Osteoblast (primary cell): Measurements from ENCODE around the gene AMPD1. TPM values are rescaled to one million over a fixed set of nuclear protein-coding genes. Genes with fewer than 3 reads are reported as not detected.
A peak's percentile ranks its signal among the peaks of the same experiment; 100 is the strongest.

Source experiments
- DNase-seq: peaks from one replicate; pipeline ENCODE4 v3.0.0; 2011; ENCODE audit warnings: low spot score, mixed read lengths; ENCODE audit not compliant: insufficient read length; ENCODE audit errors: missing footprints
- H2AFZ ChIP-seq: 2 replicates; pipeline ENCODE4 v1.6.0; 2011; ENCODE audit warnings: mild to moderate bottlenecking, low read length
- H3K27ac ChIP-seq: 2 replicates; pipeline ENCODE4 v1.5.1; 2011; ENCODE audit warnings: mild to moderate bottlenecking, low read depth, low read length, moderate library complexity
- H3K27me3 ChIP-seq: 2 replicates; pipeline ENCODE4 v1.6.0; 2012; ENCODE audit warnings: mild to moderate bottlenecking, control low read depth, inconsistent platforms, low read length, moderate library complexity; ENCODE audit not compliant: insufficient read depth
- H3K36me3 ChIP-seq: 2 replicates; pipeline ENCODE4 v1.5.1; 2011; ENCODE audit warnings: mild to moderate bottlenecking, low read length, control low read depth, moderate library complexity; ENCODE audit not compliant: insufficient read depth
- H3K4me1 ChIP-seq: 2 replicates; pipeline ENCODE4 v1.5.1; 2011; ENCODE audit warnings: mild to moderate bottlenecking, low read length, control low read depth, moderate library complexity; ENCODE audit not compliant: insufficient read depth
- H3K4me2 ChIP-seq: 2 replicates; pipeline ENCODE4 v1.6.0; 2011; ENCODE audit warnings: mild to moderate bottlenecking, low read length; ENCODE audit not compliant: insufficient read depth
- H3K4me3 ChIP-seq: fragments of 200-600 bp; sonication (generic); 3 replicates; pipeline ENCODE4 v1.5.1; 2012; ENCODE audit warnings: mild to moderate bottlenecking, low read length, inconsistent platforms; ENCODE audit not compliant: insufficient read depth
- H3K79me2 ChIP-seq: 2 replicates; pipeline ENCODE4 v1.6.0; 2012; ENCODE audit warnings: mild to moderate bottlenecking, low read length, control low read depth, inconsistent platforms; ENCODE audit not compliant: insufficient read depth
- H3K9me3 ChIP-seq: 2 replicates; pipeline ENCODE4 v1.5.1; 2011; ENCODE audit warnings: low read depth, low read length, control low read depth
- H4K20me1 ChIP-seq: 2 replicates; pipeline ENCODE4 v1.6.0; 2012; ENCODE audit warnings: mild to moderate bottlenecking, low read length, control low read depth; ENCODE audit not compliant: insufficient read depth
- small RNA-seq: library from RNA; depleted of rRNA; stranded (forward); fragments of <200 nt; gene quantifications from one replicate; pipeline ENCODE3, GENCODE V24; 2012
- total RNA-seq: library from RNA; depleted of rRNA; stranded (reverse); fragments of >200 nt; gene quantifications from 2 replicates; pipeline ENCODE4 v1.2.3, GENCODE V29; 2012
- TF ChIP-seq, protein P1 (sequence below): IDR thresholded peaks from 2 replicates; pipeline ENCODE4 v1.5.1; 2011; ENCODE audit warnings: mild to moderate bottlenecking, low read depth, low read length, moderate library complexity; ENCODE audit errors: extremely low read depth

The AMPD1 gene
- total RNA-seq, 1 donor = not detected

DNA sequence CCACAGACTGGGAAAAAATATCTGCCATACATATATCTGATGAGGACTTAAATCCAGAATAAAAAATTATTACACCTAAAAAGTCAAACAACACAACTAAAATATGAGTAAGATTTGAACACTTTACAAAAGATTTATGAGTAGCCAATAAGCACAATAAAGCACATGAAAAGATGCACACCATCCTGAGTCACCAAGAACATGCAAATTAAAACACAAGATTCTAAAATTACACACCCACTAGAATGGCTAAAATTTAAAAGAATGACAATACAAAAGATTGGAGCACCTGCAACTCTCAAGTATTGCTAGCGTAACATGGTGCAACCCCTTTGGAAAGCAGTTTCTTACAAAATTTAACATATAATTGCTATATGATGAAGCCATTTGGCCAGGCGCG, 56.4 kb downstream of the AMPD1 start:
- Histone ChIP-seq H3K4me1 (no peaks in the 10 kb centered on the region), H4K20me1 (no peaks in the 10 kb centered on the region), H3K27ac (no peak overlapping the region), H3K4me2 (no peak overlapping the region), H3K79me2 (no peaks in the 10 kb centered on the region), H2AFZ (no peak overlapping the region), H3K4me3 (no peak overlapping the region), H3K9me3 (no peaks in the 10 kb centered on the region), H3K27me3 (no peaks in the 10 kb centered on the region), H3K36me3 (no peaks in the 10 kb centered on the region)
- no peak for DNase-seq
- TF ChIP-seq, protein P1, sequence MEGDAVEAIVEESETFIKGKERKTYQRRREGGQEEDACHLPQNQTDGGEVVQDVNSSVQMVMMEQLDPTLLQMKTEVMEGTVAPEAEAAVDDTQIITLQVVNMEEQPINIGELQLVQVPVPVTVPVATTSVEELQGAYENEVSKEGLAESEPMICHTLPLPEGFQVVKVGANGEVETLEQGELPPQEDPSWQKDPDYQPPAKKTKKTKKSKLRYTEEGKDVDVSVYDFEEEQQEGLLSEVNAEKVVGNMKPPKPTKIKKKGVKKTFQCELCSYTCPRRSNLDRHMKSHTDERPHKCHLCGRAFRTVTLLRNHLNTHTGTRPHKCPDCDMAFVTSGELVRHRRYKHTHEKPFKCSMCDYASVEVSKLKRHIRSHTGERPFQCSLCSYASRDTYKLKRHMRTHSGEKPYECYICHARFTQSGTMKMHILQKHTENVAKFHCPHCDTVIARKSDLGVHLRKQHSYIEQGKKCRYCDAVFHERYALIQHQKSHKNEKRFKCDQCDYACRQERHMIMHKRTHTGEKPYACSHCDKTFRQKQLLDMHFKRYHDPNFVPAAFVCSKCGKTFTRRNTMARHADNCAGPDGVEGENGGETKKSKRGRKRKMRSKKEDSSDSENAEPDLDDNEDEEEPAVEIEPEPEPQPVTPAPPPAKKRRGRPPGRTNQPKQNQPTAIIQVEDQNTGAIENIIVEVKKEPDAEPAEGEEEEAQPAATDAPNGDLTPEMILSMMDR = no peak

DNA sequence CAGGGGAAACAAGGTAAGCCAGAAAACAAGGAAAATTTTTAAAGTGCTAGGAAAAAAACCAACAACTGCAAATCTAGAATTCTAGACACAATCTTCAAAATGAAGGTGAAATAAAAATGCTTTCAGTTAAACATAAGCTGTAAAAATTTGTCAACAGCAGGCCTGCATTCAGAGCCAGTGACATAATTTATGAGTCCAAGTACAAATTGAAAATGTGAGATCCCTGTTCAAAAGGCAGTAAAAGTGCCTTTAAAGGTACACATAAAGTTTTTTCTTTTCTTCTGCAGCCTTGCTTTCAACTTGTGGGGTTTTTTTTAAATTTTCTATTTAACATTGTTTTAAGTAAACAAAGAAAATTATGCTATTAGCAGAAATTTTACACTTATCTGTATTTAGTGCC, 62.9 kb downstream of the AMPD1 start:
- H3K4me2 ChIP-seq = no peak overlapping the region
- H3K9me3 ChIP-seq = no peaks in the 10 kb centered on the region
- no peaks in the 10 kb centered on the region for H3K36me3 ChIP-seq
- no peaks in the 10 kb centered on the region for H3K27me3 ChIP-seq
- TF ChIP-seq, protein P1 = no peak
- no peaks in the 10 kb centered on the region for H4K20me1 ChIP-seq
- H2AFZ ChIP-seq = no peak overlapping the region
- H3K27ac ChIP-seq = no peak overlapping the region
- H3K4me1 ChIP-seq = no peaks in the 10 kb centered on the region
- H3K4me3 ChIP-seq = no peak overlapping the region
- DNase-seq = no peak
- H3K79me2 ChIP-seq = no peaks in the 10 kb centered on the region

DNA sequence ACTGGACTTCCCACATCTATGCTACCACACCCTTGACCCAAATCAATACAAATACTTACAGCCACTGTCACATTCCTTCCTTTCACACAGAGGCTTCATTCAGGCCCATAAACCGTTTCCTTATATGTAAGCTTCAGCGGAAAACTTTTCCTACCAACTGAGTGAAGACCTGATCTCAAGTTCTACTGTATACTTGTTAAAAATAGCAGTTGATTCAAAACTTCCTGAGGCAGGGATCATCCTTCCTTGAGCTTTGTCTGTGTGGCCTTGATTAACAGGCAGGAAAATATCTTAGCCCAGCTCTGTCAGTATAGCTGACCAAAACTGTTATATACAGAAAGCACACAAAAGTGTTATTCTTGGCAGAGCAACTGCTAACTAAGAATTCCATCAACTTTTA, 68.2 kb downstream of the AMPD1 start:
- no peak overlapping the region for H3K27ac ChIP-seq
- H3K4me1 ChIP-seq = peaks cover 3% of the 10 kb centered on the region
- no peaks in the 10 kb centered on the region for H3K9me3 ChIP-seq
- peak; percentile 11 for DNase-seq
- no peak overlapping the region for H3K4me3 ChIP-seq
- no peak overlapping the region for H2AFZ ChIP-seq
- H3K79me2 ChIP-seq = no peaks in the 10 kb centered on the region
- H3K4me2 ChIP-seq = no peak overlapping the region
- H3K36me3 ChIP-seq = no peaks in the 10 kb centered on the region
- no peaks in the 10 kb centered on the region for H3K27me3 ChIP-seq
- H4K20me1 ChIP-seq = no peaks in the 10 kb centered on the region
- TF ChIP-seq, protein P1 = no peak

DNA sequence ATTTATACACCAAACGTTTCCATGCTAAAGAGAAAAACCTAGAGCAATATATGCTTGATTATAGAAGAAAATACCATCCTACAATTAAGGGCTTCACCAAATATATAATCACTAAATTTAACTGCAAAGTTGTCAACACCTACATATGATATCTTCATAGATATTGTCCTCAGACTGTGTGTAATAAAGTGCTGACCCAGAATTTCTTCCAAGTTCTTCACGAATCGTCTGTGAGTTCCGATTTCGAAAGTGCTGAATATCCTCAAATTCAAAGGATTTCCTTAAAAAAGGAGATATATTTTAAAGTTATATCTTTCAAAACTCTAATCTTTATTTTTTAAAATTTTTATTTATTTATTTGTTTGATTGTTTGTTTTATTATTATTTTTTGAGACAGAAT, 72.0 kb downstream of the AMPD1 start:
- Histone ChIP-seq H3K4me2 (no peak overlapping the region), H3K9me3 (no peaks in the 10 kb centered on the region), H2AFZ (no peak overlapping the region), H3K27ac (no peak overlapping the region), H4K20me1 (no peaks in the 10 kb centered on the region), H3K79me2 (no peaks in the 10 kb centered on the region), H3K36me3 (no peaks in the 10 kb centered on the region), H3K27me3 (no peaks in the 10 kb centered on the region), H3K4me1 (peaks cover 3% of the 10 kb centered on the region), H3K4me3 (no peak overlapping the region)
- DNase-seq = no peak
- TF ChIP-seq, protein P1 = no peak

Small RNA genes within 50 kb of the gene (small RNA-seq; reads per million reads assigned to genes)
- gene RN7SL432P (not detected), gene RNY1P13 (not detected)

Other genes starting within 250 kb of the AMPD1 start
- 43.1 and 48.6 TPM in 2 replicates for gene TRIM33, start 184.3 kb downstream of the AMPD1 start, total RNA-seq
- 37.1 and 38.0 TPM in 2 replicates for gene BCAS2, start 113.9 kb downstream of the AMPD1 start, total RNA-seq
- 8.3 and 8.8 TPM in 2 replicates for gene DENND2C, start 25.5 kb downstream of the AMPD1 start, total RNA-seq
- 62.2 and 67.0 TPM in 2 replicates for gene NRAS, start 21.2 kb upstream of the AMPD1 start, total RNA-seq
- gene CSDE1, start 62.4 kb upstream of the AMPD1 start, total RNA-seq = 573 and 599 TPM in 2 replicates
- 52.5 and 56.3 TPM in 2 replicates for gene SIKE1, start 85.1 kb upstream of the AMPD1 start, total RNA-seq
- gene SYCP1, start 159.3 kb upstream of the AMPD1 start, total RNA-seq = not detected in 2 replicates